ENCODE data around the gene ACSL6. TPM values are rescaled to one million over a fixed set of nuclear protein-coding genes. Genes with fewer than 3 reads are reported as not detected.

The ACSL6 gene
- total and polyA plus RNA-seq, 5 donors: 1.7 to 6.7 (median 3.0) TPM

- no peaks in the 10 kb centered on the region for H3K9me3 ChIP-seq (ENCODE audit: control insufficient read depth, low read length)
- 54% methylated on average over 3 of the region's 3 CpGs for WGBS
- no peaks in the 10 kb centered on the region for H3K27me3 ChIP-seq (ENCODE audit: control insufficient read depth, insufficient read depth)
- H3K4me1 ChIP-seq (ENCODE audit: control insufficient read depth, insufficient read depth, low read length): peaks cover 18% of the 10 kb centered on the region
- no peak overlapping the region for H3K4me3 ChIP-seq (ENCODE audit: low read length)
- DNase-seq (no peak), ATAC-seq (no peak)
- no peak overlapping the region for H3K27ac ChIP-seq (ENCODE audit: low read length)
- intact Hi-C loops (cut with DNase I): loop anchor here in 1 of 4 donors (10.0 kb wide), 1 partner anchor 189 kb away; no protein-coding TSS in a partner anchor
Observed at GRCh38 chr5:132003982-132004381, 7.5 kb downstream of the ACSL6 start.

GRCh38 chr5:132003170-132003744 lies 8.2 kb downstream of the ACSL6 start:
- Histone ChIP-seq H3K27ac (ENCODE audit: low read length) (peak overlapping the region; percentile 48), H3K9me3 (ENCODE audit: control insufficient read depth, low read length) (no peaks in the 10 kb centered on the region), H3K27me3 (ENCODE audit: control insufficient read depth, insufficient read depth) (no peaks in the 10 kb centered on the region), H3K4me1 (ENCODE audit: control insufficient read depth, insufficient read depth, low read length) (peaks cover 18% of the 10 kb centered on the region), H3K4me3 (ENCODE audit: low read length) (no peak overlapping the region)
- intact Hi-C loops (cut with DNase I): loop anchor here in 1 of 4 donors (10.0 kb wide), 1 partner anchor 188 kb away; no protein-coding TSS in a partner anchor
- peak; percentile 24 to 43 for ATAC-seq
- DNase-seq: peak; percentile 24 to 65 (median 64)
- WGBS: 35% methylated on average over 12 of the region's 12 CpGs

DNA sequence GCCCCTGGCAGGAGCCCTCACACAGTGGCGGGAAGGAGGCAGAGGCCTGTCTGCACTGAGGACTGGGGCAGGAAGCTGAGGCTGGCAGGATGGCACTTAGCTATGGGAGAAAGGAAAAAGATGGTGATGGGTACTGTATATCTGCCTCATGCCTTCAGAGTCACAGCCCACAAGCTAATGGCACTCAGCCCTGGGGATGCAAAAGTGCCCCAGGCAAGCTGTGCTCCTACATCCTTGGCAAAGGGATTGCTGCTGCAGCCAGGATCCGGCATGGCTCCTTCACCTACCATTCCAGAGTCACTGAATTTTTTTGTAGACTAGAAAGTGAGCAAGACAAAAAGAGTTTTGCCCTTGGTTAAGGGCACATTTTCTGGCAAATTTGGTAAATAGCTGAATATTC lies 8.7 kb downstream of the ACSL6 start:
- intact Hi-C loops (cut with DNase I): loop anchor here in 1 of 4 donors (10.0 kb wide), 1 partner anchor 188 kb away; no protein-coding TSS in a partner anchor

GRCh38 chr5:132001647-132002561 lies 9.6 kb downstream of the ACSL6 start:
- Histone ChIP-seq H3K4me1 (ENCODE audit: control insufficient read depth, insufficient read depth, low read length) (peaks cover 16% of the 10 kb centered on the region), H3K9me3 (ENCODE audit: control insufficient read depth, low read length) (no peaks in the 10 kb centered on the region), H3K4me3 (ENCODE audit: low read length) (no peak overlapping the region), H3K27me3 (ENCODE audit: control insufficient read depth, insufficient read depth) (no peaks in the 10 kb centered on the region), H3K27ac (ENCODE audit: low read length) (peak overlapping the region; percentile 64)
- intact Hi-C loops (cut with DNase I): loop anchor here in 1 of 4 donors (10.0 kb wide), 1 partner anchor 187 kb away; no protein-coding TSS in a partner anchor
- DNase-seq (peak in 1 of 3 donors; percentile 22), ATAC-seq (peak; percentile 65 to 70)
- WGBS: 50% methylated on average over 11 of the region's 11 CpGs

More for the DNA sequence above, 8.7 kb downstream of the ACSL6 start:
- Histone ChIP-seq H3K4me3 (ENCODE audit: low read length) (no peak overlapping the region), H3K9me3 (ENCODE audit: control insufficient read depth, low read length) (no peaks in the 10 kb centered on the region), H3K27ac (ENCODE audit: low read length) (no peak overlapping the region), H3K27me3 (ENCODE audit: control insufficient read depth, insufficient read depth) (no peaks in the 10 kb centered on the region), H3K4me1 (ENCODE audit: control insufficient read depth, insufficient read depth, low read length) (peaks cover 17% of the 10 kb centered on the region)
- DNase-seq (no peak), ATAC-seq (no peak)
- 65% methylated on average over 2 of the region's 2 CpGs for WGBS

DNA sequence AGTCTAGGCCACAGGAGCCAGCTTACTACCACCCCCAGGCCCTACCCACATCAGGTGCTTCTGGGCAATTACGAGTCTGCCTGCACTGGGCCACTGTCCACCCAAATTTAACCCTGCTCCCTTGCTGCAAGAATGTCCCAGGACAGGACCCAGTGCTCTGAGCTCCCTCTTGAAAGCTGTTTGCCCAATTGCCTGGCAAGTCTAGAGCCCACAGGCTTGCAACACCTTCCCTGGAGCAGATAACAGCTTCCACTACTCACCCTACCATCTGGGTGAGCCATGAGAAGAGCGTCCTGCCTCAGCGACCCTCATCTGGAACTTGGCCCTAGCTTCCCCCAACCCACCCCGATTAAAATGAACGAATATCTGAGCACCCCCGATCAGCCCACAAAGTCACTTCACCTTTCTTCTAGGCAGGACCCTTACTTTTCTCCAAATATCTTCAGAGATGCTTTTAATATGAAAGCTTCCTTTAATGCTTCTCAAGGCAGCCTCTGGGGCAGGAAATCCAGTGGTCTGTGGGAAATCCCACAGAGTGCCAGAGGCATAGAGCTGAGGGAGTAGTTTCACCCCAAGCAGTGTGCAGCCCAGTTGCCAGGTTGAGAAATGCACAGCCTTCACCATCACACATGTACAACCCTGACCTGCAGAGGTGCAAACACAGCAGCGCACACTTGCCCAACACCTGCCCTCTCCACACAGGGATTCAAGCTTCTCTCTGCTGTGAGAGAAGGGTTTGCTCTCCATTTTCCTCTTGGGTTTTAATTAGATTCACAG lies 10.6 kb downstream of the ACSL6 start:
- peaks cover 16% of the 10 kb centered on the region for H3K4me1 ChIP-seq (ENCODE audit: control insufficient read depth, insufficient read depth, low read length)
- H3K4me3 ChIP-seq (ENCODE audit: low read length): no peak overlapping the region
- DNase-seq (no peak), ATAC-seq (no peak)
- H3K27ac ChIP-seq (ENCODE audit: low read length): no peak overlapping the region
- intact Hi-C loops (cut with DNase I): loop anchor here in 1 of 4 donors (10.0 kb wide), 1 partner anchor 186 kb away; no protein-coding TSS in a partner anchor
- no peaks in the 10 kb centered on the region for H3K27me3 ChIP-seq (ENCODE audit: control insufficient read depth, insufficient read depth)
- 77% methylated on average over 7 of the region's 7 CpGs for WGBS
- no peaks in the 10 kb centered on the region for H3K9me3 ChIP-seq (ENCODE audit: control insufficient read depth, low read length)

GRCh38 chr5:132000241-132000490 lies 11.3 kb downstream of the ACSL6 start:
- WGBS: 40% methylated on average over 2 of the region's 2 CpGs
- Histone ChIP-seq H3K4me1 (ENCODE audit: control insufficient read depth, insufficient read depth, low read length) (peaks cover 16% of the 10 kb centered on the region), H3K27me3 (ENCODE audit: control insufficient read depth, insufficient read depth) (no peaks in the 10 kb centered on the region), H3K4me3 (ENCODE audit: low read length) (no peak overlapping the region), H3K9me3 (ENCODE audit: control insufficient read depth, low read length) (no peaks in the 10 kb centered on the region), H3K27ac (ENCODE audit: low read length) (no peak overlapping the region)
- no peak for DNase-seq
- intact Hi-C loops (cut with DNase I): loop anchor here in 1 of 4 donors (10.0 kb wide), 1 partner anchor 185 kb away; no protein-coding TSS in a partner anchor
- no peak for ATAC-seq

DNA sequence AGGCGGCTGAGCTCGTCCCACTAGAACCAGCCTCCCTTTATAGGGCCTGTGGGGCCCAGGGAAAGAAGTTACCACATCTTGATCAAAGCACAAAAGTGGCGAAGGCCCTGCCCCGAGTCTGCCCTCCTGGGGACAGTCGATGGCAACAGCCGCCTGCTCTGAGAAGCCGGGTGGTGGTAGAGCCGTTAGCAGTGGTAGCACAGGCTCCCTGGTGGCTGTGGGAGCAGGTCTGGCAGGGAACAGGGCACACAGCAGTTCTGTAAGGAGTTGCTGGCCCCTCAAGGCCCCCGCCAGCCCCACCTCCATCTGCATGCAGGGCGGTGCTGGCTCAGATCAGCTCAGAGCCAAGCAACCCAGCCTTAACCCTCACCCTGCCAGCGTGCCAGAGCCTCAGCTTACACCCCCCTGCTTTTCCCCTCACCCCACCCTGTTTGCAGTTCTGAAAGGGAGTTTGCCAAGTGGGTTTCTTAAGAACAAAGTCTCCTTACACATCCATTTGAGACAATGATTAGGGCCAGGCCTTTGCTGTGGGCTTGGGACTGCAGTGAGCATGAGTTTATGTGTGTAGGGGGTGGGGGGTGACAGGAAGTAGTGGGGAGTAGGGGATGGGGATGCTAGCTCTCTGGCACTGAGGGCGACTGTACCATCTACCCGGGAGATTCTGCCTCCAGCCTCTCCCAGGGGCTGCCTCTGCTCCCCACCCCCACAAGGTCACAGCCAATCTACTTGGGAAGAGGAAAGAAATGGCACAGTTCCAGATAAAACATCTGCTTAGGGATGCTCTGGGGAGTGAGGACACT lies 11.8 kb downstream of the ACSL6 start:
- no peaks in the 10 kb centered on the region for H3K27me3 ChIP-seq (ENCODE audit: control insufficient read depth, insufficient read depth)
- intact Hi-C loops (cut with DNase I): loop anchor here in 1 of 4 donors (10.0 kb wide), 1 partner anchor 185 kb away; no protein-coding TSS in a partner anchor
- no peaks in the 10 kb centered on the region for H3K9me3 ChIP-seq (ENCODE audit: control insufficient read depth, low read length)
- 51% methylated on average over 13 of the region's 13 CpGs for WGBS
- no peak overlapping the region for H3K4me3 ChIP-seq (ENCODE audit: low read length)
- peaks cover 16% of the 10 kb centered on the region for H3K4me1 ChIP-seq (ENCODE audit: control insufficient read depth, insufficient read depth, low read length)
- ATAC-seq: no peak
- no peak overlapping the region for H3K27ac ChIP-seq (ENCODE audit: low read length)
- DNase-seq: no peak

DNA sequence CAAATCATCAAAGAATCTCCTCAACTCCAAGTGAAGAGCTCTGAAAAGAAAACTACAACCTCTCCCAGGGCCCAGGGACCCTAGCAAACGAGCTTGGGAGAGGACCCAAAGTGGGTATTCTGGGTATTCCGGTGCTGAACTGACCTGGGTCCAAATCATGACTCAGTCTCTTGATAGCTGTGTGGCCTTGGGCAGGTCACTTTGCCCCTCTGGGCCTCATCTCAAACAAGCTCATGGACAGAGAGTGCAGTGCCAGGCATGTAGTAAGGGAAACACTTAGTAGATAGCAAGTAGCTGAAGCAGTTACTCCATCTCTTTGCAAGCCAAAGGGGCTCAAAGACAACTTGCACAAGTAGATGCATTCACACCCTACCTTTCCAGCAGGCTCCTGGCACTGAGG lies 12.4 kb downstream of the ACSL6 start:
- intact Hi-C loops (cut with DNase I): no loop called here
- peaks cover 12% of the 10 kb centered on the region for H3K4me1 ChIP-seq (ENCODE audit: control insufficient read depth, insufficient read depth, low read length)
- H3K9me3 ChIP-seq (ENCODE audit: control insufficient read depth, low read length): no peaks in the 10 kb centered on the region
- no peaks in the 10 kb centered on the region for H3K27me3 ChIP-seq (ENCODE audit: control insufficient read depth, insufficient read depth)
- H3K4me3 ChIP-seq (ENCODE audit: low read length): no peak overlapping the region
- 88% methylated on average over 2 of the region's 2 CpGs for WGBS
- ATAC-seq (no peak), DNase-seq (no peak)
- H3K27ac ChIP-seq (ENCODE audit: low read length): no peak overlapping the region

- no peak for DNase-seq
- Histone ChIP-seq H3K4me1 (ENCODE audit: control insufficient read depth, insufficient read depth, low read length) (peaks cover 10% of the 10 kb centered on the region), H3K9me3 (ENCODE audit: control insufficient read depth, low read length) (no peaks in the 10 kb centered on the region), H3K27ac (ENCODE audit: low read length) (no peak overlapping the region), H3K27me3 (ENCODE audit: control insufficient read depth, insufficient read depth) (no peaks in the 10 kb centered on the region), H3K4me3 (ENCODE audit: low read length) (no peak overlapping the region)
- intact Hi-C loops (cut with DNase I): no loop called here
- 76% methylated on average over 4 of the region's 4 CpGs for WGBS
- no peak for ATAC-seq
Observed at GRCh38 chr5:131998431-131999040, 12.9 kb downstream of the ACSL6 start.

DNA sequence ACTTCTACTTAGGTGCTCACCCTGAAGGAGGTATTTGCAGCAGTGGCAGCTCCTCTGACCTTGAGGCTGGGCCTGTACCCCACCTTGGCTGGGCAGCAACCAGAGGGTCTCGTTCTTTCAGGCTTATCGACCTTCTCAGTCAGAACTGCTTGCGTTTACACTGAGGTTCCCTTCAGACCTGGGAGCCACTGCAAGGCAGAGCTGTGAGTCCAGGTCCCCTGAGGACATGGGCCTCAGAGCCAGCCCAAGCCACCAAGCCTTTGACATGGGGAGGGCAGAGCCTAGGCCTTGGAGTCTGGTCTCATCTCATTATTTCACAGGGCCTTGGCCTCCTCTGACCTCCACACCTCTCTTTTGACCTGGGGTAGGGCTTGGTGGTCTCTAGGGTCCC lies 13.7 kb downstream of the ACSL6 start:
- intact Hi-C loops (cut with DNase I): no loop called here
- ATAC-seq (no peak), DNase-seq (no peak)
- Histone ChIP-seq H3K27ac (ENCODE audit: low read length) (no peak overlapping the region), H3K4me3 (ENCODE audit: low read length) (no peak overlapping the region), H3K9me3 (ENCODE audit: control insufficient read depth, low read length) (no peaks in the 10 kb centered on the region), H3K27me3 (ENCODE audit: control insufficient read depth, insufficient read depth) (no peaks in the 10 kb centered on the region), H3K4me1 (ENCODE audit: control insufficient read depth, insufficient read depth, low read length) (peaks cover 6% of the 10 kb centered on the region)
- 95% methylated on average over 3 of the region's 3 CpGs for WGBS

All from right cardiac atrium (tissue), 5 donors.